Measurements from ENCODE around the gene SEC22A. TPM values are rescaled to one million over a fixed set of nuclear protein-coding genes. Genes with fewer than 3 reads are reported as not detected.

Gene SEC22A
- total and polyA plus RNA-seq, 2 of the 8 experiments (the other 6 are each of a cell fraction or from before 2014, with no cell fraction given), result 10.6 to 17.1 TPM

DNA sequence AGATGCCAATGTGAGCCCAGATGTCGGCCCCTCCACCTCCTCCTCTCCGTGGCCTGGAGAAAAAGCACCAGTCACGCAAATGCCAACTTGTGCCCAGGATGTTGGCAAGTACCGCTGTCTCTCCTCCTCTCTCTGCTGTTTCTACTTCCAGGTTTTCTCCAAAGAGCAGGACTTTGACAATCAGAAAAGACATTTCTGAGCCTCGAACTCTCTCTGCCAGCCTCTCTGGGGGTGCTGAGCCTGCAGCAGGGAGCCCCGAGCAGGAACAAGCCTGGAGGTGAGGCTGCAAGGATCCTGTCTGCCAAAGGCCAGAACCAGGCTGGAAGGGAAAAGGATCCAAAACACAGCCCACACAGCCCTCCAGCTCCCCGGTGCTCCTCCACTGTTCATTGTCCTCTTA lies 89.7 kb downstream of the SEC22A start:
- FAIRE-seq (no peak), DNase-seq (ENCODE audit: low read depth in 1 of 2, low spot score in 2 of 2) (no peak)
- H3K36me3 ChIP-seq (ENCODE audit: control insufficient read depth in 2 of 4, insufficient read depth in 4 of 4, low read length in 3 of 4), result peaks cover 5 to 19% (median 13%) of the 10 kb centered on the region in 4 experiments; a peak in 7 of 8 replicates
- WGBS, 2 experiments (ENCODE audit: extremely low coverage in 1 of 2, insufficient coverage in 1 of 2, insufficient read length in 1 of 2, insufficient replicate concordance in 2 of 2, low coverage in 1 of 2, low lambda C conversion rate in 2 of 2, missing lambda C conversion rate in 1 of 2), result 79% methylated on average over 7 of the region's 7 CpGs; no CpG with 5 or more reads in 1 of the 2 experiments
- H3K23me2 ChIP-seq (ENCODE audit: low read depth, low read length), result no peaks in the 10 kb centered on the region
- H2BK5ac ChIP-seq (ENCODE audit: low read depth, low read length), result no peak overlapping the region
- peaks cover 4 to 14% of the 10 kb centered on the region in 2 experiments for H4K20me1 ChIP-seq (replicated peaks in 1 of 2; ENCODE audit: control insufficient read depth in 1 of 2, insufficient read depth in 2 of 2, low read length in 2 of 2)
- no peak overlapping the region for H3K4me2 ChIP-seq (ENCODE audit: insufficient read depth in 1 of 2, low read depth in 2 of 2, low read length in 2 of 2)
- H3K23ac ChIP-seq (ENCODE audit: insufficient read length), result no peak overlapping the region
- no peak overlapping the region for H2BK15ac ChIP-seq (ENCODE audit: low read length)
- CTCF ChIA-PET (ENCODE audit: partially characterized antibody), result interaction anchor here (1.0 to 3.7 kb wide), 5 partner anchors 10 to 30 kb away, joined by 3 to 28 read pairs (median 5); no protein-coding TSS in a partner anchor
- H3K18ac ChIP-seq (ENCODE audit: extremely low read depth, low read length), result no peak overlapping the region
- POLR2A ChIA-PET (ENCODE audit: partially characterized antibody), result interaction anchor here (1.0 to 1.3 kb wide), 2 partner anchors 11 to 29 kb away, joined by 3 read pairs; no protein-coding TSS in a partner anchor
- no peak overlapping the region for H4K8ac ChIP-seq (ENCODE audit: extremely low read depth, insufficient read depth, low read length)
- H2AK5ac ChIP-seq (ENCODE audit: low read depth, low read length), result no peak overlapping the region
- H2BK120ac ChIP-seq (replicated peaks; ENCODE audit: low read depth, low read length), result no peak overlapping the region
- H3K79me1 ChIP-seq (ENCODE audit: low read depth, low read length), result no peaks in the 10 kb centered on the region
- H3K56ac ChIP-seq (replicated peaks; ENCODE audit: insufficient read length, low read depth, low read length), result no peak overlapping the region
- peaks cover 0 to 2% (median 0%) of the 10 kb centered on the region in 4 experiments; a peak in 1 of 7 replicates for H3K4me1 ChIP-seq (replicated peaks in 1 of 4; ENCODE audit: control insufficient read depth in 3 of 4, insufficient read depth in 4 of 4, low read length in 3 of 4)
- H3K9ac ChIP-seq (replicated peaks in 1 of 4; ENCODE audit: extremely low read depth in 1 of 4, low read depth in 3 of 4, low read length in 3 of 4), result no peak overlapping the region
- H4K5ac ChIP-seq (ENCODE audit: insufficient read length, low read depth, low read length), result no peak overlapping the region
- no peak overlapping the region for H3K4ac ChIP-seq (replicated peaks; ENCODE audit: insufficient read length, low read depth, low read length)
- no peaks in the 10 kb centered on the region for H3K27me3 ChIP-seq (replicated peaks in 1 of 4; ENCODE audit: control insufficient read depth in 3 of 4, extremely low read depth in 1 of 4, insufficient read depth in 3 of 4, low read length in 3 of 4)
- H3K27ac ChIP-seq (ENCODE audit: low read depth, low read length), result no peak overlapping the region
- TF ChIP-seq E2F6 (IDR thresholded peaks at IDR 0.05) (no peak), YY1 (IDR thresholded peaks at IDR 0.05; ENCODE audit: low read depth, low read length) (no peak), TEAD4 (IDR thresholded peaks at IDR 0.05; ENCODE audit: low read depth, low read length) (no peak), POLR2AphosphoS5 (IDR thresholded peaks at IDR 0.05; ENCODE audit: low read depth, low read length) (no peak), SAP30 (IDR thresholded peaks at IDR 0.05; ENCODE audit: insufficient read depth, insufficient replicate concordance, low read length) (no peak), EZH2 (IDR thresholded peaks at IDR 0.05; ENCODE audit: low read depth, low read length, severe bottlenecking) (no peak), SIN3A (conservative IDR thresholded peaks at IDR 0.05 in 1 of 2, IDR thresholded peaks at IDR 0.05 in 1 of 2; ENCODE audit: low read depth in 1 of 2, low read length in 2 of 2) (no peak), KDM4A (IDR thresholded peaks at IDR 0.05; ENCODE audit: low read depth, low read length, severe bottlenecking) (no peak), RFX5 (IDR thresholded peaks at IDR 0.05; ENCODE audit: borderline replicate concordance, low read depth, low read length) (no peak), ASH2L (IDR thresholded peaks at IDR 0.05; ENCODE audit: low read length) (no peak)
- TF ChIP-seq, protein P1, sequence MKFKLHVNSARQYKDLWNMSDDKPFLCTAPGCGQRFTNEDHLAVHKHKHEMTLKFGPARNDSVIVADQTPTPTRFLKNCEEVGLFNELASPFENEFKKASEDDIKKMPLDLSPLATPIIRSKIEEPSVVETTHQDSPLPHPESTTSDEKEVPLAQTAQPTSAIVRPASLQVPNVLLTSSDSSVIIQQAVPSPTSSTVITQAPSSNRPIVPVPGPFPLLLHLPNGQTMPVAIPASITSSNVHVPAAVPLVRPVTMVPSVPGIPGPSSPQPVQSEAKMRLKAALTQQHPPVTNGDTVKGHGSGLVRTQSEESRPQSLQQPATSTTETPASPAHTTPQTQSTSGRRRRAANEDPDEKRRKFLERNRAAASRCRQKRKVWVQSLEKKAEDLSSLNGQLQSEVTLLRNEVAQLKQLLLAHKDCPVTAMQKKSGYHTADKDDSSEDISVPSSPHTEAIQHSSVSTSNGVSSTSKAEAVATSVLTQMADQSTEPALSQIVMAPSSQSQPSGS (IDR thresholded peaks at IDR 0.05; ENCODE audit: low read length), result no peak
- H3K14ac ChIP-seq (ENCODE audit: insufficient read length), result no peak overlapping the region
- no peaks in the 10 kb centered on the region for H3K79me2 ChIP-seq (ENCODE audit: control insufficient read depth in 1 of 2, insufficient read depth in 2 of 2, low read length in 2 of 2)
- no peaks in the 10 kb centered on the region for H3K9me3 ChIP-seq (ENCODE audit: insufficient read depth in 2 of 2, low read depth in 1 of 2, low read length in 1 of 2)
- H2BK20ac ChIP-seq (ENCODE audit: low read length), result no peak overlapping the region
- no peak overlapping the region for H3K4me3 ChIP-seq (ENCODE audit: extremely low read depth in 1 of 4, insufficient read depth in 2 of 4, low read depth in 3 of 4, low read length in 4 of 4)
- H4K91ac ChIP-seq (replicated peaks; ENCODE audit: insufficient read length, low read length), result no peak overlapping the region
- no peak overlapping the region for H2AFZ ChIP-seq (ENCODE audit: low read length)
- no peak overlapping the region for H2BK12ac ChIP-seq (ENCODE audit: low read depth, low read length)
